ENCODE measurements around the gene AZIN2.
"Not testable (repeated sequence)": the region's sequence is repeated elsewhere in the genome, so short reads cannot be mapped to it uniquely, and the experiment has no call there.

Gene AZIN2

DNA sequence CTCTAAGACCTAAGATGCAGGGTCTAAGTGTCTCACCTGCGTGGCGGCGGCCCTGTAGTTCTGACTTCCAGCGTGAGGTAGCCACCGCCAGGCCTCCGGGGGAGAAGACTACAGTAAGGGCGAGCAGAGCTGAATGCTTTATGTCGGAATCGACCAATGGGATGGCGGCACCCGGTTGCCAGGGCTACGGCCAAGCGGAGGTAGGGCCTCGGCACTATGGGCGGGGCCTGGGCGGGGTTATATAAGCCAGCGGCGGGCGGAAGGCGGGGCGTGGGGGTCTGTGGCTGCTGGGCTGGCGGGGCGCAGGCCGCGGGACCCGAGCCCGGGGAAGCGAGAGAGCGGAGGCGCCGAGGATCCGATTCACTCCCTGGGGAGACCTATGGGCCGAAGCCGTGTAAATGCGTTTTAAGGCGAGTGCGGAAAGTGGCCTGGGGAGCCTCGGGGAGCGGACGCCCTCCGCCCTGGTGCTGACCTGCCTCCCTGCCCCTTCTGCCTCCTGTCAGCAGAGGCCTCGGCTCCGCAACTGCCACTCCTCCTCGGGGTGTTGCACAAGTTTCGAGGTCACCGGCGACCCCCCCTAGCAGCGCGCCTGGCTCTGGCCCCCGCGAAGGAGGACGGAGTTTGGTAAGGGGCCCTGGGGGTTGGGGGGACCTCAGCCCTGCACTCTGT lies at the start of gene AZIN2:
TSS of gene AZIN2 (plus strand) at position 269 of the 669 bp plus-strand sequence. CDS start 1,097 bp downstream, outside the sequence.
- peak; percentile 95 for DNase-seq (ENCODE audit: low read depth)

DNA sequence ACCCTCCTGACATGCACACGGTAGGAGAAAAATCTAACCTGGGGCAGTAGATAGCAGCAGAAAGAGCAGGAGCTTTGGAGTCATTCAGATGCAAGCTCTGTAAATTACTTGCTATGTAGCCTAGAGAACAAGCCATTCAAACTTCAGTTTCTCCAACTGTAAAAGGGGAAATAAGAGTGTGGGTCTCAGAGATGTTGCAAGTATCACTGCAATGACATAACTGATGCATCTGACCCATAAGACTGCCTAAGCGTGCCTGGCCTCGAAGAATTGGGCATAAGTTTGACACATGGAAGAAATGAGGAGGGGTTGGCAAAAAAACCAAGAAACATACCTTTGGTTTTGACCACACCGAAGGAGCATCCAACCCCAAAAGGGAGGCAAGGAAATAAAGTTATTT lies 49.4 kb upstream of the AZIN2 start:
- DNase-seq (ENCODE audit: low read depth): no peak

DNA sequence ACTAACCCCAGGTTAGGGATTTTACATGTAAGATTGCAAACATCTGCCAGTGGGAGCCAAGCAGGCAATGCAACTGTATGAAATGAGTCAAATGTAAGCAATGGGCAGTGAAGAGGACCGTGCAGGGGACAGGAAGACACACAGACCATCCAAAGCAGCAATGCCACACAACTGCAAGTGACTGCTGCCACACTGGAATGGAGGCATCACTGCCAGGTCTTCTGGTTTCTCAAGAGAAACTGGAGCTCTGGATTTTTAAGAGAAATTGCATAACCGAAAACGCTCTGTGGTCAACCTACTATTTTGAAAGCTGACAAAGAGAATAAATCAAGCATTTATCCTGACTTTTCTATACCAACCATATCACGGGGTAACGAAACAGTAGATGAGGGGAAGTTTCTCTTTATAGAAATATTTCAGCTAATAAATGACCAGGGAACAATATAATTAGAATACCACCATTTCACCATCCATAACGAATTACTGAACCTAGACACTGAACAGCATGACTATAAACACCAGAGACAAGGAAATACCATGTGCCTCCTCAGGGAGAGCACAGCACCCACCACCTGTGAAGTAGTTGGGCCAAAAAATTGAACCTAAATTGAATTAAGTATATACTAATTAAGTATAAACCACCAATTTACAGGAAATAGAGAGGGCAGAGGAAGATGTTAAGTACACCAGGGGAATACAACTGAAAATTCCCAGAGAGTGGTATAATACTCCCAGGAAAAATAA lies 48.7 kb upstream of the AZIN2 start:
- no peak for DNase-seq (ENCODE audit: low read depth)

DNA sequence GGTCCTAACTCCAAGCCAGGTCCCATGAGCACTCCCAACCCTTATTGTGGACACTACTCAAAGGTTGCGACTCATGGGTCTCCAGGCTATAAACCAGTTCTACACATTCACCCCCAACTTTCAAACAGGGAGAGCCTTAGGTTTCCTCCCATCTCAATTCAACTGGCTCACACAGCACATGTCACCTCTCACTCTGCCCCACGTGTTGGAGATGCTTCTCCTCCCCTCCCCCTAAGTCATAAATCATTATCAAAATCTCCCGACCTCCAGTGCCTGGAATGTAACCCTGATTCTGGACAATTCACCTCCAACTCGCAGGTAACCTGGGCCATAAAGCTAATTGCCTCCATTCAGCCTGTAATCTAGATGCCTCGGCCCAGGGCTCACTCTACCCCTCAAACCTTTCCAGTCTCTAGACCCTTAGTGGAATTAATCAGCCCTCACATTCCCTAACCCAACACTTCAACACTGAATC lies 44.9 kb upstream of the AZIN2 start:
- DNase-seq (ENCODE audit: low read depth): no peak

DNA sequence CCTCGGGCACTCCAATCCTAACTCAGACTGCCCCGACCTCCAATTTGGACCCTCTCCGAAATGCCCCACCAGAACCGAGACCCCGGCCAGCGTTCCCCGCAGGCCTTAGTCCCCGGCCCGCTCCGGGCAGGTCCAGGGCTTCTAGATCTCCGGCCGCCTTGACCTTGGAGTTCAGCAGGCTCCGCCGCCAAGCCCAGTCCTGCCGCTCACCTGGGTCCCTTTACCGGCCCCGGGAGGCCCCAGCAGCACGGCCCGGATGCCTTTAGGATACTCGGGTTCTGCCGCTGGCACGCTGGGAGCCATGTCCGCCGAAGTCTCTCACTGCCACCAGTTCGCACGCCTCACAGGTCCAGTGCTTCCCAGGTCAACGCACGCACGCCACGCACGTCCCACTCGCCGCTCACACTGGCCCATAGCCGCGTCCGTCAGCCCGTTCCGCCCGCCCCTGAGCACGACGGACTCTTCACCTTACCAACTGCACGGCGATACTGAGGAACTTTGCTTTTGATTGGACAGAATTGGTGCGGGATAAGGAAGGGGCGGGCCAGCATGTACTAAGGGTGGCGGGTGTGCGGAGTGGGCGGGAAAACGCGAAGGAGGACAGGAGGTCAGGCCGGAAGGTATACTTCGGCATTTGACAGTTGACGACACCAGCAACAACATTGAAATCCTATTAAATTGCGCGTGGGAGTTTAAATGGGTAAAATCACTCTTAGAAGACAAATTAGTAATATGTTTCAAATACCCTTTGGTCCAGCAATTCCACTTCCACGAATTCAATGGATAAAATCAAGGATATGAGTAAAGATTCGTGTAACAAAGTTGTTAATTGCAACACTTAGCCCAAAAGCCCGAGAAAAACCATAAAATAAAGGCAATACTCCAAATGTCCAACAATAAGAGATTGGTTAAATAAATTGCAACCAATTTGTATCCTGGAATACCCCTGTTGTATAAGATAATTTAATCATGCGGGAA lies 44.1 kb upstream of the AZIN2 start, which contains the start of gene AK2:
TSS of gene AK2 (minus strand) at position 358 of the 978 bp plus-strand sequence. CDS start at position 303, 55 bp downstream.
- peak; percentile 80 for DNase-seq (ENCODE audit: low read depth)

DNA sequence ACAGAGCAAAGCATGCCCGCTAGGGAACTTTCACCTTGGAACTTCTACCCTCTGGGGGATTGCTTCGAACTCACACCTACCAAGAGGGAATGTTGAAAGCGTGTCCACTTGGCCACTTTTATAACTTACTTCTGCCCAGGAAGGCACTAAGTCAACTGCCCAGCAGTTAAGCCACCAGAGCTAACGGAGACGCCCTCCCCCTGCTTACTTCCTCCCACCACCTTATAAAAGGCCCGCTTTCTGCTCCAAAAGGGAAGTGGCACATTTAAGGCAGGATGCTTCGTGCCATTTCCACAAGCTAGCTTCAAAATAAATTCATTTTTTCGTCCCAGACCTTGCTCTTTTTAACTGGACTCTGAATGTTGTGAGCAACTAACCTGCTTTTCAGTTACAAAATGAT lies 41.1 kb upstream of the AZIN2 start:
- DNase-seq (ENCODE audit: low read depth): no peak

DNA sequence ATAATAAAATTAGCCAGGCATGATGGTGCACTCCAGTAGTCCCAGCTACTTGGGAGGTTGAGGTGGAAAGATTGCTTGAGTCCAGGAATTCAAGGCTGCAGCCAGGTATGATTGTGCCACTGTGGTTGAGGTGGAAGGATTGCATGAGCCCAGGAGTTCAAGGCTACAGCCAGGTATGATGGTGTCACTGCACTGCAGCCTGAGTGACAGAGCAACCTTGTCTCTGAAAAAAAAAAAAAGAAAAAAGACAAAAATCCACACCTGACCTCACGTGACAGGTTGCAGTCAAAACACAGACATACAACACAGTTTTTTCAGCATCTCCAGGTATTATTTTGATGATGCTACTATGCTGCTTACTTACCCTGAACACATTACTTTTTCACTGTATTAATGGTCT lies 39.9 kb upstream of the AZIN2 start:
- DNase-seq (ENCODE audit: low read depth): no peak

DNA sequence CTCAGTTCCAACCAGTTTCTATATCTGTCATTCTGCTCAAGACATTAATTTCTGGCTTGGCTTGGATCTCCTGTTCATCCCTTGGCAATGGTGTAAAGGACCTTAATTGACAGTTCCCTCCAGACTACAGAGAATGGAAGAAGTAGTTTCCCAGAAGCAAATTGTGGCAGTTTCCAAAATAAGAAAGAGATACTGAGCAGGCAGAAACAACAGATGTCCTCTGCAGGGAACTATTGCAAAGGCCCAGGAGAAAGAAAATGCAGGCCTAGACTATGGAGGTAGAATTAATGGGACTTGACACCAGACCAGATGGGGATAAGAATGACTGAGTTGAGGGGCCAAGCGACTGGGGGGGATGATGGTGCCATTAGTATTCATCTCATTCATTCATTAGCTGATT lies 38.1 kb upstream of the AZIN2 start:
- no peak for DNase-seq (ENCODE audit: low read depth)

DNA sequence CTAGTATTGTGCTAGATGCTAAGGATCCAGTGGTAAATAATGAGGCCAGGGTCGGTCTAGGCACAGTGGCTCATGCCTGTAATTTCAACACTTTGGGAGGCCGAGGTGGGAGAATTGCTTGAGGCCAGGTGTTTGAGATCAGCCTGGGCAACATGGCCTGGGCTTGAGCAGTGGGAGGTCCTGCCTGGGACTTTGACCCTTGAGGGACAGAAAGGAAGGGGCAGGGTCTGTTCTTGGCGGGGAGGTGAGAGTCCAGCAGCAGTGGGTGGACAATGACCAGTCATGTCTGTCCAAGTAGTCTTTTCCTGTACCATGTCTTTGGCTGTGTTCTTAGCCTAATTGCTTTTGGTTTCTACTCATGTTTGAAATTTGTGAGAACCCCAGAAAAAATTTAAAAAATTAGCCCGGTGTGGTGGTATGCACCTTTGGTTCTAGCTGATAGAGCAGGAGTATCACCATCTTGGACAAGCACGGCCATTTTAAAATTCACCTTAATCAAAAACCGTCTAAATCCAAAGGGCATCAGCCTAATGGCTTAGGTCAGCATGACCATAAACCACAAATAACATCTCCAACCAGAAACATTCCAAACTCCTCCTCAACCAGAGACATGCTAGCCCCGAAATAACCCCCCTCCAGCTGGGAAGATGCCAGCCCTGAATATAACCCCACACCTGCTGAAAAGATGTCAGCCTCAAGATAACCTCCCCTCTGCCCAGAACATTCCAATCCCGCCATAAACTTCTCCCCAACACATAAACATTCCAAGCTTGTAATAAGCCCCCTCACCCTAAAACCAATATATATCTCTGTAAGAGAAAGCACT lies 37.5 kb upstream of the AZIN2 start:
- no peak for DNase-seq (ENCODE audit: low read depth)

DNA sequence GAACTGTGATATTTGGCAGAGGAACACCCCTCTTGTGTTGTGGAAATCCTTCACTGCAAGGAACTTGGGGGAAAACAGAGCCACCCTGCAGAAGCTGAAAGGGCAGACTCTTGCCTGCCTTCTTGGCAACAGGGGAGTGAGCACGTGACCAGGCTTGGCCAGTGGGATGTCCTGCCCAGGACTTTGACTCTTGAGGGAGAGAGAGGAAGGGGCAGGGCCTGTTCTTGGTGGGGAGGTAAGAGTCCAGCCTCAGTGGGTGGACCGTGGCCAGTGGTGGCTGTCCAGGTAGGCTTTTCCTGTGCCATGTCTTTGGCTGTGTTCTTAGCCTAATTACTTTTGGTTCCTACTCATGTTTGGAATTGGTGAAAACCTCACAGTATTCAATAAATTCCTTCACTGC lies 35.7 kb upstream of the AZIN2 start:
- DNase-seq (ENCODE audit: low read depth): no peak

DNA sequence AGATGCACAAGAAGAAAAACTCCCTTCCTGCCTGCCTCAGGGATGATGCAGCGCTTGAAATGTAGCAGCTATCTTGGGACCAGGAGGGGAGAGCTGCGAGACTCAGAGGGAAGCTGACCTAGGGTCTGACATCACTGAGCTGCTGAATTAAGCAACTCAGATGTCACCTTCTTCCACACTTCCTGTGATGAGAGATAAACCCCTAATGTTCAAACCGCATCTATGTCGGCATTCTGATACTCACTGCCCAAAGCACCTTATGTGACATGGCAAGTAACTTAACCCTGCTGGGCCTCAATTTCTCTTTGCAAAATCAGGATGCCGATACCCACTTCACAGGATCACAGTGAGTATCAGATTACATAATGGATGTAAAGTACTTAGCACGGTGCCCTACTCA lies 35.1 kb upstream of the AZIN2 start:
- no peak for DNase-seq (ENCODE audit: low read depth)

DNA sequence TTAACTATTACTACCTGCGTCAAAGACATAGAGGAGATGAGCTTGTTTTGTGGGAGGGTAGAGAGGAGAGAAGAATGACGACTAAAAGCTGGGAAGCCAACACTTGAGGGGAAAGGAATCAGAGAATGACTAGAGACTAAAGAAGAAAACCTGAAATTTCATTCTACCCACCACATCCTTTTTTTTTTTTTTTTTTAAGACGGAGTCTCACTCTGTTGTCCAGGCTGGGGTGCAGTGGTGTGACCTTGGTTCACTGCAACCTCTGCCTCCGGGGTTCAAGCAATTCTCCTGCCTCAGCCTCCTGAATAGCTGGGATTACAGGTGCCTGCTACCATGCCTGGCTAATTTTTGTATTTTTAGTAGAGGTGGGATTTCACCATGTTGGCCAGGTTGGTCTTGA lies 34.7 kb upstream of the AZIN2 start:
- not testable (repeated sequence) for DNase-seq (ENCODE audit: low read depth)

DNA sequence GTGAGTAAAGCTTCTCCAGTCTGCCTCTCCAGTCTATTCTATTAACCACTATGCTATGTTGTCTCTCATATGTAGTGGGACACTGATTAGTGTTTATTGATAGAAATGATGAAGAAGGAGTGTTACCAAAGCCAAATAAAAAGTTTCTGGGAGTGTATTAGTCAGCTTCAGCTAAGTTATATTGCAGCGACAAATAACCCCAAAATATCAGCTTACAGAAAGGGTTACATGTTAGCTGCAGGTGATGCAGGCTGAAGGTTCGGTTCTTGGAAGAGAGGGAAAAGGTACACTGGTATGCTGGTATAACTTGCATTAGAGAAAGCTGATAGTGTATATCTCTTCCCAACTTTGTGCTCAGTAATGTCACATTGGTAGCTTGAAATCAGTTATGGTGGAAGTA lies 33.7 kb upstream of the AZIN2 start:
- DNase-seq (ENCODE audit: low read depth): no peak

DNA sequence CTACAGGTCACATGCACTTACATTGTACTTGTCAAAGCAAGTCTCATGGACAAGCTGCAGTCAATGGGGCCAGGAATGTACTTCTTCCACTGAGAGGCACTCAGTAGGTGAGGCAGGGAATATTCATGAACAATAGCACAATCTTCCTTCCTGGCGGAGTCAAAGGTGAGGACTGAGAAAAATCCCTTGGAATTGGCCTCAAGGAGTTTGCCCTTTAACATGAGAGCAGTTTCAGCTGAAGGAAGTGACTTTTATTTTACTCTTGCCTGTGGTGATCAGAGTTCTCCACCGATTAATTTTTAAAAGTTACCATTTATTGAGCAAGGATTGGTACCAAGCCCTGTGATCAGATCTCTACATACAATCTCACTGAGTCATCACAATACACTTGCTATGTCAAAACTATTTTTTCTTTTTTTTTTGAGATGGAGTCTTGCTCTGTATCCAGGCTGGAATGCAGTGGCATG lies 33.1 kb upstream of the AZIN2 start:
- no peak for DNase-seq (ENCODE audit: low read depth)

DNA sequence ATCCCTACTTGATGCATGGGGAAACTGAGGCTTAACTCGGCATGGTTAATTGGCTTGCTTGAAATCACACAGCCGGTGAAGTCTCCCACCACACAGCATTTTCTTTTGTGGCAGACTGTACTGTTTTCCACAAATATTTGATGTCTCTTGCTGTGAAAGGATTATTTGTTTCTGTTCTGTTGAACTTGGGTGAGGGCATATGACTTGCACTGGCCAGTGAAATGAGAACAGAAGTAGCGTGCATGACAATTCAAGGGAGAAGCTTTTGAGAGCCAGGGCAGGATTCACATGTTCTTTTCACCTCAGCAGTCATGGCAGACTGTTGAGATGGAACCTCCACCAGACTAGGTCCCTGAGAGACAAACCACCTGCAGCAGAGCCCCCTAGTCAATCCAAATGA lies 32.5 kb upstream of the AZIN2 start:
- DNase-seq (ENCODE audit: low read depth): no peak

DNA sequence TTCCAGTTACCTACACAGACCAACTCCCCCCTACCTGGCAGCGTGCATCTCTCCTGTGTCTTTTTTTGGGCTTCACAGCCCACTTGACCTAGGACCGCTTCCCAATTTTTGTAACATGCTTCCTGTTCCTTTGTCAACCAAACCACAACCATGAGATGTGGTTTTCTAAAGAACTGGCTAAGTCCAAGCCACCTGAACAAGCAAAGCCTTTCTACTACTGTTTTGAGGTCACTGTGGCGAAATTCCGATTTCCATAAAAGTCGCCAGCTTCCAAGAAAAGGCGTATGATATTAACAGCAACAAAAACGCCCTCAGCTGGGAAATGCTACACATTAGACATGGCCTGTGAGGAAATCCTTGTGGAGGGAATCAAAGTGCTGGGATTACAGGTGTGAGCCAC lies 31.6 kb upstream of the AZIN2 start:
- no peak for DNase-seq (ENCODE audit: low read depth)

DNA sequence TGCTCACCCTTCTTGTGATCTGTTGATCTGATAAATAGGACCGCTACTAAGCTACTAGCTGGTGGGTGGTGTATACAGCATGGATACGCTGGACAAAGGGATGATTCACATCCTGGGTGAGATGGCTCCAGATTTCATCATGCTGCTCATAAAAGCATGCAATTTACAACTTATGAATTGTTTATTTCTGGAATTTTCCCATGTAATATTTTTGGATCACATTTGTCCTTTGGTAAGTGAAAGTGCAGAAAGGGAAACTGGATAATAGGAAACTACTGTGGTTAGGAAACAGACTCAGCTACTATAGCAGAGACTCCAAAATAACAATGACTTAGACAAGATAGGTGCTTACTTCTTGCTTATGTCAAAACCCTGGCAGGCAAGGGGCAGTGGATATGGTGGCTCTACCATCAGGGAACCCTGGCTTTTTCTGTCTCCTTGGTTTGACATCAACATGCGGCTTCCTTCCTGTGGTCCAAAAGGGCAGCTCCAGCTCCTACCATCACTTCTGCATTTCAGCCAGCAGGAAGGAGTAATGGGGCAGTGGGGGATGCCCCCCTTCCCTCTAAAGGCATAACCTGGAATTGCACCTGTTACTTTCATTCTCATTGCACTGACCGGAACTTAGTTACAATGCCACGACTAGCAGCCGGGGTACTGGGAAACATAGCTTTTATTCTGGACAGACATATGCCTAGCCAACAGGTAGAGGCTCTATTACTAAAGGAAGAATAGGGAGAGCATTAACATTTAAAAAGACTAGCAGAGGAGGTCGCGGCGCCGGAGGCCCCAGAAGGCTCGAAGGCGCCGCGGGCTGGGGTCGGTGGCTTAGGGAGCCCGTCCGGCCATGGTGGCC lies 30.5 kb upstream of the AZIN2 start:
- DNase-seq (ENCODE audit: low read depth): no peak

DNA sequence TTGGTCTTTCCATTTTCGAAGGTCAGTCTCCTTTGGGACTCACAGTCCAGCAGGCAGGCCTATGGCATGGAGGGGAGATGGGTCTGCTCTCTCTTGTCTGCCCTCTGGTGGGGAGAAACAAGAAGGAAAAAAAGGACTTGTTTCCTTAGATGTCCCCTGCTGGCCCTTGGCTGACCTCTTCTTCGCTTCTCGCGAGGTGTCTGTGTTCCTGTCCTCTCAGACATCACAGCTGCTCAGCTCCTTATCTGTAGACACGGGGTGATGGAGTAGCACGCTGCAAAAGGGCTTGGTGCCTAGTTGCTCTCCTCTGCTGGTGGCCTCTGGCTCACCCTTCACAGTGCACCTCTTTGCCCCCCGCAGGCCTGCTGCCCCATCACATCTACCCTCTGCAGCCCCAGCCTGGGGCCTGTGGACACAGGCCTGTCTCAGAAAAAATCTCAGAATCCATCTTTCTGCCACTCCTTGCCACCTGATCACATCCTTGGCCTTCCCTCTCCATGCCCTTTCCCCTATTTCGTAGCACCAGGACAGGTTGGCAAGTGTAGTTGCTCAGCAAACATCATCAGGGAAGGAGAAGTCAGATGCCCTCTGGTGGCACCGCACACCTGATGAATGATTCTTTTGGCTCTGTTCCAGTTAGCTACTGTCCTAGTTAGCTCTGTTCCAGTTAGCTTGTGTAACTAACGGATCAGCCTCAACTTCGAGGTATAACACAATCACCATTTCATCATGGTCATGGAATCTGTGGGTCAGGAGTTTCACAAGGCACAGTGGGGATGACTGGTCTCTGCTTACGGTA lies 25.5 kb upstream of the AZIN2 start:
- no peak for DNase-seq (ENCODE audit: low read depth)

DNA sequence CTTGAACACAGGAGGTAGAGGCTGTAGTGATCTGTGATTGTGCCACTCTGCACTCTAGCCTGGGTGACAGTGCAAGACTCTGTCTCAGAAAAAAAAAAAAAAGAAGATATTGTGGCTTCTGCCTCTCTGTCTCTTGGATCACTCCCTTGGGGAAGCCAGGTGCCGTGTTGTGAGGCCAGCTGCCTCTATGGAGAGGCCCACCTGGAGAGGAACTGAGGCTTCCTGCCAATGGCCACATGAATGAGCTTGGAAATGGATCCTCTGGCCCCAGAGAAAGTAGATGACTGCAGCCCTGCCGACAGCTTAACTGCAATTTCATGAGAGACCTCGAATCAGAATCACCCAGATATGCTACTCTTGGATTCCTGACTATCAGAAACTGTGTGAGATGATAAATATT lies 24.5 kb upstream of the AZIN2 start:
- no peak for DNase-seq (ENCODE audit: low read depth)

DNA sequence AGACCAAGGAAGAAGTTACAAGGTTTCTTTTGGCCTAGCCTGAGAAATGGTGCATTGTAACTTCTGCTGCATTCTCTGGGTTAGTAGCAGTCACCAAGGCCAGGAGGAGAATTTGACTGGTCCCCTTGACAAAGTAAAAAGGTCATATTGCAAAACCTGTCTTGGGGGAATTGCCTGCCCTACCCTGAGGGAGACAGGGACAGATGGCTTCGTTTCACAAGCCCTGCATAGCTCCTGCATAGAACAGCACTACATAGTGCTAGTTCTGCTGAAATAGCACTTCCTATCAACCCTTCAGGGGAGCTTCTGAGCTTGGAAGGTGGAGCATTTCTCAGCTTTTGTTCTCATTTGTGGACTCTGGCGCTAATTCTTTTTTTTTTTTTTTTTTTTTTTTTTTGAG lies 23.9 kb upstream of the AZIN2 start:
- no peak for DNase-seq (ENCODE audit: low read depth)
